Measurements from ENCODE around the gene BHLHE23. TPM values are rescaled to one million over a fixed set of nuclear protein-coding genes. Genes with fewer than 3 reads are reported as not detected.

BHLHE23 gene
- total RNA-seq, 1 donor from 2014 or later: not detected

DNA sequence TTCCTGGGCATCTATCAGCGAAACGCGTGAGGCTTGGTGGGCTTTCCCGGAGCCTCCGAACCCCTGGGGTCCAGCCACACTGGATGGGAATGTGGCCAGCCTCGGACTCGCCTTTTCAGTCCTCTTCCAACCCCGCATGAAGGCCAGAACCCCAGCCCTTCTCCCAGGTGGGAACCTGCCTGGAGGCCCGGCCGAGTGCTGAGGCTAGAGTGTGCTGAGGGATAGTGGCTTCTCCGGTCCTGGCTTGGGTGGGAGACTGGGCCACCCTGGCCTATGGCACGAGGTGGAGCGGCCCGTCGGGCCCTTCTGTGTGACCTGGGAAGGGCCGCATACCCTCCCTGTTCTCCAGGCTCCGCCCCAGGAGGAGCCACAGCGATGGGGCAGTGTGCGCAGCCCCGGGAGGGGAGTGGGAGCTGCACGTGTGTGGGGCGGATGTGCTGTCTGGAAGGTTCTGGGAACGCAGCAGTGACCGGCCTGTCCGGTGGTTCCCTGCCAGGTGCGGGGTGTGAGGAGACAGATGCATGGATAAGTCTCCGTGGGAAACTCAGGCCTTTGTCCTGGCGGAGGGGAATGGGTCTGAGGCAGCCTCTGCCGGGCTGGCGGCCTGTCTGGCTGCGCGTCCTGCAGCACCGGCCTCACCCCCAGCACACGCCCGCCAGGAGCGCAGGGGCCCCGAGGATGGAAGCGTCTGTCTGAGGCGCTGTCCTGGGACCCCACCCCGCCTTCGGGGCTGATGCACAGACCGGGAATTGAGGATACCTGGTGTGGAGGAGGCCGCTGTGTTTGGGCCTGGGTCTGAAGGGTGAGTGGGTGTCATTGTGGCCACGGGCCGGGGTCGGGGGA is 1.1 kb upstream of the BHLHE23 start:
- peaks cover 35% of the 10 kb centered on the region for H3K27me3 Mint-ChIP-seq (ENCODE audit: low read depth)
- no peak overlapping the region for H3K4me3 Mint-ChIP-seq (ENCODE audit: unreplicated experiment)
- peaks cover 2% of the 10 kb centered on the region for H3K36me3 Mint-ChIP-seq (ENCODE audit: low read depth)
- TF ChIP-seq, protein P1, sequence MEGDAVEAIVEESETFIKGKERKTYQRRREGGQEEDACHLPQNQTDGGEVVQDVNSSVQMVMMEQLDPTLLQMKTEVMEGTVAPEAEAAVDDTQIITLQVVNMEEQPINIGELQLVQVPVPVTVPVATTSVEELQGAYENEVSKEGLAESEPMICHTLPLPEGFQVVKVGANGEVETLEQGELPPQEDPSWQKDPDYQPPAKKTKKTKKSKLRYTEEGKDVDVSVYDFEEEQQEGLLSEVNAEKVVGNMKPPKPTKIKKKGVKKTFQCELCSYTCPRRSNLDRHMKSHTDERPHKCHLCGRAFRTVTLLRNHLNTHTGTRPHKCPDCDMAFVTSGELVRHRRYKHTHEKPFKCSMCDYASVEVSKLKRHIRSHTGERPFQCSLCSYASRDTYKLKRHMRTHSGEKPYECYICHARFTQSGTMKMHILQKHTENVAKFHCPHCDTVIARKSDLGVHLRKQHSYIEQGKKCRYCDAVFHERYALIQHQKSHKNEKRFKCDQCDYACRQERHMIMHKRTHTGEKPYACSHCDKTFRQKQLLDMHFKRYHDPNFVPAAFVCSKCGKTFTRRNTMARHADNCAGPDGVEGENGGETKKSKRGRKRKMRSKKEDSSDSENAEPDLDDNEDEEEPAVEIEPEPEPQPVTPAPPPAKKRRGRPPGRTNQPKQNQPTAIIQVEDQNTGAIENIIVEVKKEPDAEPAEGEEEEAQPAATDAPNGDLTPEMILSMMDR (IDR thresholded peaks at IDR 0.05): no peak
- H3K27ac Mint-ChIP-seq (ENCODE audit: unreplicated experiment): no peak overlapping the region
- H3K4me1 Mint-ChIP-seq (ENCODE audit: low read depth): peaks cover 4% of the 10 kb centered on the region
- peaks cover under 1% of the 10 kb centered on the region for H3K9me3 Mint-ChIP-seq (ENCODE audit: low read depth)
- no peak for DNase-seq (ENCODE audit: low spot score)

- H3K27me3 Mint-ChIP-seq (ENCODE audit: low read depth): peaks cover 41% of the 10 kb centered on the region
- TF ChIP-seq, protein P1 (IDR thresholded peaks at IDR 0.05): no peak
- peaks cover 4% of the 10 kb centered on the region for H3K4me1 Mint-ChIP-seq (ENCODE audit: low read depth)
- no peaks in the 10 kb centered on the region for H3K9me3 Mint-ChIP-seq (ENCODE audit: low read depth)
- H3K4me3 Mint-ChIP-seq (ENCODE audit: unreplicated experiment): no peak overlapping the region
- DNase-seq (ENCODE audit: low spot score): no peak
- peaks cover 2% of the 10 kb centered on the region for H3K36me3 Mint-ChIP-seq (ENCODE audit: low read depth)
- no peak overlapping the region for H3K27ac Mint-ChIP-seq (ENCODE audit: unreplicated experiment)
These were observed 539 bp upstream of the BHLHE23 start for GRCh38 chr20:63007360-63007645.

GRCh38 chr20:63005862-63006539 is 763 bp downstream of the BHLHE23 start:
- Mint-ChIP-seq H3K9me3 (ENCODE audit: low read depth) (no peaks in the 10 kb centered on the region), H3K36me3 (ENCODE audit: low read depth) (peaks cover 2% of the 10 kb centered on the region), H3K4me3 (ENCODE audit: unreplicated experiment) (no peak overlapping the region), H3K27me3 (ENCODE audit: low read depth) (peaks cover 49% of the 10 kb centered on the region), H3K27ac (ENCODE audit: unreplicated experiment) (no peak overlapping the region), H3K4me1 (ENCODE audit: low read depth) (peaks cover 4% of the 10 kb centered on the region)
- no peak for DNase-seq (ENCODE audit: low spot score)
- TF ChIP-seq, protein P1 (IDR thresholded peaks at IDR 0.05): no peak

- H3K27me3 Mint-ChIP-seq (ENCODE audit: low read depth): peaks cover 54% of the 10 kb centered on the region
- H3K4me3 Mint-ChIP-seq (ENCODE audit: unreplicated experiment): no peak overlapping the region
These were observed 1.4 kb downstream of the BHLHE23 start for GRCh38 chr20:63005365-63005861.

More at GRCh38 chr20:63005365-63005861, 1.4 kb downstream of the BHLHE23 start:
- Mint-ChIP-seq H3K27ac (ENCODE audit: unreplicated experiment) (no peak overlapping the region), H3K36me3 (ENCODE audit: low read depth) (peaks cover 1% of the 10 kb centered on the region), H3K4me1 (ENCODE audit: low read depth) (peaks cover 4% of the 10 kb centered on the region), H3K9me3 (ENCODE audit: low read depth) (no peaks in the 10 kb centered on the region)
- TF ChIP-seq, protein P1 (IDR thresholded peaks at IDR 0.05): no peak
- DNase-seq (ENCODE audit: low spot score): no peak

Measured in chondrocyte (in vitro differentiated cells).